Stimulated activated CD4-positive, alpha-beta T cell treated with anti-CD3 and anti-CD28 coated beads, Interleukin-15, amount 100 ng/mL, for 24 hours (primary cell): ENCODE measurements around the gene GRIK3.
"Not testable (repeated sequence)": the region's sequence is repeated elsewhere in the genome, so short reads cannot be mapped to it uniquely, and the experiment has no call there.

Source experiments
- DNase-seq: peaks from one replicate; pipeline ENCODE4 v3.0.0-alpha.2; 2020

The GRIK3 gene

GRCh38 chr1:36900128-36900527, 134.2 kb downstream of the GRIK3 start:
- no peak for DNase-seq

- DNase-seq, result not testable (repeated sequence)
These were observed 136.5 kb downstream of the GRIK3 start for GRCh38 chr1:36897813-36898212.

- no peak for DNase-seq
These were observed 139.5 kb downstream of the GRIK3 start for GRCh38 chr1:36894824-36895223.

- DNase-seq, result no peak
These were observed 143.5 kb downstream of the GRIK3 start for GRCh38 chr1:36890776-36891175.

- DNase-seq, result no peak
These were observed 144.7 kb downstream of the GRIK3 start for GRCh38 chr1:36889478-36890226.

- no peak for DNase-seq
These were observed 145.4 kb downstream of the GRIK3 start for GRCh38 chr1:36888811-36889477.

- no peak for DNase-seq
These were observed 148.6 kb downstream of the GRIK3 start for GRCh38 chr1:36885540-36886357.

- DNase-seq, result no peak
These were observed 149.5 kb downstream of the GRIK3 start for GRCh38 chr1:36884801-36885200.

- DNase-seq, result no peak
These were observed 150.2 kb downstream of the GRIK3 start for GRCh38 chr1:36884029-36884701.

GRCh38 chr1:36883315-36883949, 150.9 kb downstream of the GRIK3 start:
- no peak for DNase-seq

- no peak for DNase-seq
These were observed 151.6 kb downstream of the GRIK3 start for GRCh38 chr1:36882536-36883285.

- no peak for DNase-seq
These were observed 152.8 kb downstream of the GRIK3 start for GRCh38 chr1:36881541-36881940.

- DNase-seq, result no peak
These were observed 153.3 kb downstream of the GRIK3 start for GRCh38 chr1:36881068-36881405.

- no peak for DNase-seq
These were observed 153.9 kb downstream of the GRIK3 start for GRCh38 chr1:36880155-36881067.

- DNase-seq, result no peak
These were observed 154.7 kb downstream of the GRIK3 start for GRCh38 chr1:36879613-36880012.

- DNase-seq, result no peak
These were observed 157.3 kb downstream of the GRIK3 start for GRCh38 chr1:36876990-36877389.

- DNase-seq, result no peak
These were observed 159.8 kb downstream of the GRIK3 start for GRCh38 chr1:36874271-36875060.

GRCh38 chr1:36872858-36873257, 161.5 kb downstream of the GRIK3 start:
- no peak for DNase-seq

- no peak for DNase-seq
These were observed 162.1 kb downstream of the GRIK3 start for GRCh38 chr1:36872126-36872754.
